Stimulated activated naive CD4-positive, alpha-beta T cell treated with Interleukin-2 at 50 U/mL for 16 hours (primary cell): ENCODE measurements around the gene CWF19L2.

Source experiments
- DNase-seq: peaks from one replicate; lab custom pipeline; 2025; lab: John Stamatoyannopoulos, UW

Gene CWF19L2

GRCh38 chr11:107293677-107294344 is 163.8 kb downstream of the CWF19L2 start:
- DNase-seq, result no peak

- no peak for DNase-seq
Observed at GRCh38 chr11:107282195-107282594, 175.4 kb downstream of the CWF19L2 start.
